Measurements from ENCODE around the gene PNPLA3. TPM values are rescaled to one million over a fixed set of nuclear protein-coding genes. Genes with fewer than 3 reads are reported as not detected.

PNPLA3 gene
- total RNA-seq, 2 donors from 2014 or later = 48.1 to 52.6 TPM

- H3K36me3 ChIP-seq (ENCODE audit: control insufficient read depth, insufficient read depth, low read length) = peaks cover 81% of the 10 kb centered on the region
- no peaks in the 10 kb centered on the region for H3K27me3 ChIP-seq (ENCODE audit: control insufficient read depth, insufficient read depth, low read length, poor library complexity, severe bottlenecking)
- no peak overlapping the region for H3K27ac ChIP-seq (ENCODE audit: low read depth, low read length)
- no peak overlapping the region for H3K4me3 ChIP-seq (ENCODE audit: low read length)
- no peak for DNase-seq
- H3K9me3 ChIP-seq (ENCODE audit: control insufficient read depth, low read length) = no peaks in the 10 kb centered on the region
- H3K36me3 Mint-ChIP-seq (ENCODE audit: low read depth) = peaks cover 74% of the 10 kb centered on the region
- no peaks in the 10 kb centered on the region for H3K9me3 Mint-ChIP-seq
- H3K27ac Mint-ChIP-seq = no peak overlapping the region
- H3K9ac ChIP-seq (ENCODE audit: extremely low read depth, low read length, poor library complexity, severe bottlenecking) = no peak overlapping the region
- H3K27me3 Mint-ChIP-seq (ENCODE audit: insufficient read depth) = no peaks in the 10 kb centered on the region
- H3K4me1 ChIP-seq (ENCODE audit: control insufficient read depth, insufficient read depth, low read length) = no peaks in the 10 kb centered on the region
- no peak overlapping the region for H3K4me3 Mint-ChIP-seq
- peaks cover 3% of the 10 kb centered on the region for H3K4me1 Mint-ChIP-seq
- 88 to 89% methylated on average over 8 to 16 of the region's 16 CpGs for WGBS, 2 experiments (ENCODE audit: insufficient coverage in 1 of 2, insufficient read length in 1 of 2)
- TF ChIP-seq CTCF (conservative IDR thresholded peaks at IDR 0.05) = no peak
Measured at GRCh38 chr22:43992331-43992821, 68.8 kb downstream of the PNPLA3 start.

GRCh38 chr22:43993072-43993760 is 69.6 kb downstream of the PNPLA3 start:
- 50 to 57% methylated on average over 15 to 20 of the region's 20 CpGs for WGBS, 2 experiments (ENCODE audit: insufficient coverage in 1 of 2, insufficient read length in 1 of 2)
- Histone ChIP-seq H3K4me1 (ENCODE audit: control insufficient read depth, insufficient read depth, low read length) (no peaks in the 10 kb centered on the region), H3K36me3 (ENCODE audit: control insufficient read depth, insufficient read depth, low read length) (peaks cover 80% of the 10 kb centered on the region), H3K27me3 (ENCODE audit: control insufficient read depth, insufficient read depth, low read length, poor library complexity, severe bottlenecking) (no peaks in the 10 kb centered on the region), H3K27ac (ENCODE audit: low read depth, low read length) (no peak overlapping the region), H3K9me3 (ENCODE audit: control insufficient read depth, low read length) (no peaks in the 10 kb centered on the region), H3K4me3 (ENCODE audit: low read length) (no peak overlapping the region), H3K9ac (ENCODE audit: extremely low read depth, low read length, poor library complexity, severe bottlenecking) (no peak overlapping the region)
- Mint-ChIP-seq H3K36me3 (ENCODE audit: low read depth) (peaks cover 77% of the 10 kb centered on the region), H3K9me3 (no peaks in the 10 kb centered on the region), H3K27ac (peak overlapping the region; percentile 19), H3K4me1 (peaks cover under 1% of the 10 kb centered on the region), H3K27me3 (ENCODE audit: insufficient read depth) (no peaks in the 10 kb centered on the region), H3K4me3 (no peak overlapping the region)
- peak; percentile 99 for TF ChIP-seq CTCF (conservative IDR thresholded peaks at IDR 0.05)
- peak; percentile 92 for DNase-seq

- no peak for DNase-seq
- Histone ChIP-seq H3K4me3 (ENCODE audit: low read length) (no peak overlapping the region), H3K9me3 (ENCODE audit: control insufficient read depth, low read length) (no peaks in the 10 kb centered on the region), H3K27me3 (ENCODE audit: control insufficient read depth, insufficient read depth, low read length, poor library complexity, severe bottlenecking) (no peaks in the 10 kb centered on the region), H3K9ac (ENCODE audit: extremely low read depth, low read length, poor library complexity, severe bottlenecking) (no peak overlapping the region), H3K36me3 (ENCODE audit: control insufficient read depth, insufficient read depth, low read length) (peaks cover 82% of the 10 kb centered on the region), H3K4me1 (ENCODE audit: control insufficient read depth, insufficient read depth, low read length) (no peaks in the 10 kb centered on the region), H3K27ac (ENCODE audit: low read depth, low read length) (no peak overlapping the region)
- Mint-ChIP-seq H3K36me3 (ENCODE audit: low read depth) (peaks cover 81% of the 10 kb centered on the region), H3K27ac (no peak overlapping the region), H3K4me1 (no peaks in the 10 kb centered on the region), H3K27me3 (ENCODE audit: insufficient read depth) (no peaks in the 10 kb centered on the region), H3K9me3 (no peaks in the 10 kb centered on the region), H3K4me3 (no peak overlapping the region)
- TF ChIP-seq CTCF (conservative IDR thresholded peaks at IDR 0.05) = no peak
- 92% methylated on average over 7 to 11 of the region's 11 CpGs for WGBS, 2 experiments (ENCODE audit: insufficient coverage in 1 of 2, insufficient read length in 1 of 2)
Measured at GRCh38 chr22:43994006-43994405, 70.4 kb downstream of the PNPLA3 start.
